ENCODE results near the gene VSTM2A.

Gene VSTM2A

DNA sequence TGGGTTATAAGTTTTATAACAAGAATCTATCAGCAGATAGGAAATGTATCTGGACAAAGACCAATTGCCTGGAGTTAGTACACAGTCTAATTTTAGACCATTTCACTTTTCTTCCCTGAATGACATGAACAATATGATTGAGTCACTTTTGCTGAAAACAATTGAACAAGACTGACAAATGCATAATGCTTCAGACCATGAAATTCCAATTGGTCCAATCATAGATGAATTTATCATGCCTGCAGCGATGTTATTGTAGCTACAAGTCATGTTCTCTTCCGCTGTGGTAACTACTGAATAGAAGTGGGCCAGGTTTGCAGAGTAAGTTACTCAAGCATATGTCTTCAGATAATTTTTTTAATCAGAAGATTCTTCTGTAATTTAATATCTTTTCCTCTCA is 73.4 kb downstream of the VSTM2A start:
- no peak for DNase-seq (ENCODE audit: low read depth in 2 of 2)
